ENCODE measurements around the gene TXNDC16. TPM values are rescaled to one million over a fixed set of nuclear protein-coding genes. Genes with fewer than 3 reads are reported as not detected.

Gene TXNDC16
- polyA plus RNA-seq, 3 donors: 2.6 to 4.1 (median 3.8) TPM

GRCh38 chr14:52550661-52551060 is 1.6 kb downstream of the TXNDC16 start:
- no peaks in the 10 kb centered on the region for H3K9me3 ChIP-seq (replicated peaks in 1 of 2; ENCODE audit: control insufficient read depth in 1 of 2, insufficient read depth in 1 of 2, low read length in 2 of 2)
- H3K27me3 Mint-ChIP-seq (ENCODE audit: low read depth in 3 of 3): peaks cover 0 to 6% (median 2%) of the 10 kb centered on the region in 3 donors
- H3K9ac ChIP-seq (ENCODE audit: insufficient read depth, low read length, poor library complexity, severe bottlenecking): no peak overlapping the region
- peaks cover 0 to 3% of the 10 kb centered on the region in 2 donors for H3K36me3 Mint-ChIP-seq
- H3K79me2 ChIP-seq (ENCODE audit: insufficient read depth, low read length): no peaks in the 10 kb centered on the region
- TF ChIP-seq CTCF (IDR thresholded peaks at IDR 0.05): no peak
- intact Hi-C loops (cut with micrococcal nuclease): loop anchor here (5.0 to 10.0 kb wide), 5 partner anchors 154 to 1892 kb away; partner anchors contain the start of genes CNIH1 (in 1 of the 2), GNPNAT1 (in 1 of the 2), PSMC6 (in 1 of the 2) and PTGER2 (in 1 of the 2)
- 100% methylated on average over 1 of the region's 3 CpGs for WGBS (ENCODE audit: insufficient coverage)
- H3K9me3 Mint-ChIP-seq: peaks cover 0 to 2% (median 0%) of the 10 kb centered on the region in 7 donors
- no peak overlapping the region for H2AFZ ChIP-seq (ENCODE audit: insufficient read depth, low read depth, low read length, poor library complexity, severe bottlenecking)
- no peak for DNase-seq
- H3K4me2 ChIP-seq (replicated peaks; ENCODE audit: extremely low read depth, low read length, poor library complexity, severe bottlenecking): no peak overlapping the region
- no peak overlapping the region for H3K4me3 ChIP-seq (replicated peaks in 1 of 3; ENCODE audit: low read depth in 2 of 3, low read length in 3 of 3)
- no peak overlapping the region for H3K27ac ChIP-seq (ENCODE audit: low read depth in 1 of 2, low read length in 2 of 2)
- H3K36me3 ChIP-seq (replicated peaks in 1 of 2; ENCODE audit: control insufficient read depth in 1 of 2, insufficient read depth in 2 of 2, low read length in 2 of 2): no peaks in the 10 kb centered on the region
- H3K27ac Mint-ChIP-seq: no peak overlapping the region
- peaks cover 2 to 3% of the 10 kb centered on the region in 2 donors for H3K27me3 ChIP-seq (ENCODE audit: control insufficient read depth in 2 of 2, insufficient read depth in 2 of 2, low read length in 2 of 2)
- no peak overlapping the region for H3K4me3 Mint-ChIP-seq
- no peaks in the 10 kb centered on the region for H4K20me1 ChIP-seq (ENCODE audit: insufficient read depth, low read length)
- H3K4me1 Mint-ChIP-seq: peaks cover 26% of the 10 kb centered on the region
- H3K4me1 ChIP-seq (ENCODE audit: control insufficient read depth in 1 of 2, insufficient read depth in 2 of 2, low read length in 2 of 2): peaks cover 20 to 30% of the 10 kb centered on the region in 2 donors

GRCh38 chr14:52547526-52547925 is 4.8 kb downstream of the TXNDC16 start:
- no CpG with 5 or more reads among the region's 3 CpGs for whole genome bisulfite sequencing (ENCODE audit: insufficient coverage)
- no peaks in the 10 kb centered on the region for H3K36me3 ChIP-seq (replicated peaks in 1 of 2; ENCODE audit: control insufficient read depth in 1 of 2, insufficient read depth in 2 of 2, low read length in 2 of 2)
- no peak for DNase-seq
- H3K27me3 ChIP-seq (ENCODE audit: control insufficient read depth in 2 of 2, insufficient read depth in 2 of 2, low read length in 2 of 2): no peaks in the 10 kb centered on the region
- no peak overlapping the region for H3K27ac ChIP-seq (ENCODE audit: low read depth in 1 of 2, low read length in 2 of 2)
- H3K79me2 ChIP-seq (ENCODE audit: insufficient read depth, low read length): no peaks in the 10 kb centered on the region
- H4K20me1 ChIP-seq (ENCODE audit: insufficient read depth, low read length): no peaks in the 10 kb centered on the region
- Mint-ChIP-seq H3K4me3 (no peak overlapping the region), H3K27ac (no peak overlapping the region), H3K9me3 (no peaks in the 10 kb centered on the region), H3K4me1 (peaks cover 18% of the 10 kb centered on the region), H3K27me3 (ENCODE audit: low read depth in 3 of 3) (no peaks in the 10 kb centered on the region), H3K36me3 (peaks cover 3 to 6% of the 10 kb centered on the region in 2 donors)
- peaks cover 9 to 17% of the 10 kb centered on the region in 2 donors for H3K4me1 ChIP-seq (ENCODE audit: control insufficient read depth in 1 of 2, insufficient read depth in 2 of 2, low read length in 2 of 2)
- H3K9me3 ChIP-seq (replicated peaks in 1 of 2; ENCODE audit: control insufficient read depth in 1 of 2, insufficient read depth in 1 of 2, low read length in 2 of 2): no peaks in the 10 kb centered on the region
- no peak for TF ChIP-seq CTCF (IDR thresholded peaks at IDR 0.05)
- H3K9ac ChIP-seq (ENCODE audit: insufficient read depth, low read length, poor library complexity, severe bottlenecking): no peak overlapping the region
- H2AFZ ChIP-seq (ENCODE audit: insufficient read depth, low read depth, low read length, poor library complexity, severe bottlenecking): no peak overlapping the region
- H3K4me3 ChIP-seq (replicated peaks in 1 of 3; ENCODE audit: low read depth in 2 of 3, low read length in 3 of 3): no peak overlapping the region
- no peak overlapping the region for H3K4me2 ChIP-seq (replicated peaks; ENCODE audit: extremely low read depth, low read length, poor library complexity, severe bottlenecking)
- intact Hi-C loops (cut with micrococcal nuclease): no loop called here
